Gastroesophageal sphincter (tissue), 4 donors: ENCODE results near the gene GABRG2. TPM values are rescaled to one million over a fixed set of nuclear protein-coding genes. Genes with fewer than 3 reads are reported as not detected.

Experiments
- ATAC-seq: fragments of 150-250 bp; one replicate; pipeline ENCODE4 v1.9.1; 2016; ENCODE audit warnings: mild to moderate bottlenecking, moderate library complexity
- H3K27ac ChIP-seq, 4 donors: fragments of 200-600 bp; sonication (generic) in 3 of 4; 1 replicate in 3 of 4; 2 replicates in 1 of 4; pipeline ENCODE4 v1.5.1; 2016 to 2019
- H3K27me3 ChIP-seq: fragments of 200-600 bp; sonication (generic); one replicate; pipeline ENCODE4 v1.5.1; 2019
- H3K36me3 ChIP-seq, 2 donors: fragments of 200-600 bp; sonication (generic); one replicate each; pipeline ENCODE4 v1.5.1; 2019; ENCODE audit warnings: control low read depth in 1 of 2
- H3K4me1 ChIP-seq, 3 donors: fragments of 200-600 bp; sonication (generic); 1 replicate in 2 of 3; 2 replicates in 1 of 3; pipeline ENCODE4 v1.5.1; 2016 to 2019; ENCODE audit warnings: control low read depth in 2 of 3
- H3K4me3 ChIP-seq, 2 donors: fragments of 200-600 bp; sonication (generic); one replicate each; pipeline ENCODE4 v1.5.1; 2019; ENCODE audit warnings: mild to moderate bottlenecking in 1 of 2, moderate library complexity in 1 of 2
- H3K9me3 ChIP-seq, 3 donors: fragments of 200-600 bp; sonication (generic); one replicate each; pipeline ENCODE4 v1.5.1; 2017 to 2019; ENCODE audit warnings: control low read depth in 2 of 3
- EP300 ChIP-seq: sonication (generic); formaldehyde crosslinking; IDR thresholded peaks from one replicate; pipeline ENCODE4 v1.6.1; 2017; ENCODE audit warnings: antibody characterized with exemption, mild to moderate bottlenecking
- POLR2A ChIP-seq, 2 donors: fragments of 450-650 bp; IDR thresholded peaks; one replicate each; pipeline ENCODE4 v1.6.1; 2017; ENCODE audit warnings: antibody characterized with exemption in 2 of 2, mild to moderate bottlenecking in 2 of 2, moderate library complexity in 1 of 2
- POLR2AphosphoS5 ChIP-seq: sonication (generic); formaldehyde crosslinking; IDR thresholded peaks from one replicate; pipeline ENCODE4 v1.6.1; 2017; ENCODE audit warnings: antibody characterized with exemption
- WGBS, 2 donors: methylation state at CpG; one replicate each; pipeline ENCODE4 v1.1.5; 2018; ENCODE audit warnings: low coverage in 1 of 2; 5-methylcytosine and 5-hydroxymethylcytosine counted together
- total RNA-seq, 4 donors: library from RNA; depleted of rRNA; stranded (reverse); fragments of >200 nt; gene quantifications; one replicate each; pipeline ENCODE4 v1.1.0, GENCODE V29; 2016
- TF ChIP-seq, protein P1 (sequence below), 4 experiments: fragments of 200-600 bp in 2 of 4; fragments of 450-650 bp in 2 of 4; sonication (generic) in 1 of 4; IDR thresholded peaks; one replicate each; pipeline ENCODE4 v1.5.1; 2017 to 2019; ENCODE audit warnings: antibody characterized with exemption in 4 of 4, mild to moderate bottlenecking in 2 of 4, moderate library complexity in 2 of 4

GABRG2 gene
- total RNA-seq, 4 donors from 2014 or later, result 0.27 to 0.40 (median 0.39) TPM; not detected in 1

DNA sequence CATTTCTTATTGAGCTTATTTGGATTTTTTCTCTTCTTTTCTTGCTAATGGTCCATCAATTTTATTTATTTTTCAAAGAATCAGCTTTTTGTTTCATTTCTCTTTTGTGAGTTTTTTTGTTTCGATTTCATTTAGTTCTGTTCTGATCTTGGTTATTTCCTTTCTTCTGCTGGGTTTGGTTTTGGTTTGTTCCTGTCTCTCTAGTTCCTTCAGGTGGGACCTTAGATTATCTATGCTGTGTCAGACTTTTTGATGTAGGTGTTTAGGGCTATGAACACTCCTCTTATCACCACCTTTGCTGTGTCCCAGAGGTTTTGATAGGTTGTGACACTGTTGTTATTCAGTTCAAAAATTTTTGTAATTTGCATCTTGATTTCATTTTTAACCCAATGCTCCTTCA lies 119.8 kb downstream of the GABRG2 start:
- WGBS, 2 donors, result 50% methylated on average over 1 of the region's 1 CpG; no CpG with 5 or more reads in 1 of the 2 donors
- Histone ChIP-seq H3K4me1 (no peaks in the 10 kb centered on the region), H3K36me3 (no peaks in the 10 kb centered on the region), H3K9me3 (no peaks in the 10 kb centered on the region), H3K27ac (no peak overlapping the region), H3K4me3 (no peak overlapping the region), H3K27me3 (no peaks in the 10 kb centered on the region)
- TF ChIP-seq, protein P1, sequence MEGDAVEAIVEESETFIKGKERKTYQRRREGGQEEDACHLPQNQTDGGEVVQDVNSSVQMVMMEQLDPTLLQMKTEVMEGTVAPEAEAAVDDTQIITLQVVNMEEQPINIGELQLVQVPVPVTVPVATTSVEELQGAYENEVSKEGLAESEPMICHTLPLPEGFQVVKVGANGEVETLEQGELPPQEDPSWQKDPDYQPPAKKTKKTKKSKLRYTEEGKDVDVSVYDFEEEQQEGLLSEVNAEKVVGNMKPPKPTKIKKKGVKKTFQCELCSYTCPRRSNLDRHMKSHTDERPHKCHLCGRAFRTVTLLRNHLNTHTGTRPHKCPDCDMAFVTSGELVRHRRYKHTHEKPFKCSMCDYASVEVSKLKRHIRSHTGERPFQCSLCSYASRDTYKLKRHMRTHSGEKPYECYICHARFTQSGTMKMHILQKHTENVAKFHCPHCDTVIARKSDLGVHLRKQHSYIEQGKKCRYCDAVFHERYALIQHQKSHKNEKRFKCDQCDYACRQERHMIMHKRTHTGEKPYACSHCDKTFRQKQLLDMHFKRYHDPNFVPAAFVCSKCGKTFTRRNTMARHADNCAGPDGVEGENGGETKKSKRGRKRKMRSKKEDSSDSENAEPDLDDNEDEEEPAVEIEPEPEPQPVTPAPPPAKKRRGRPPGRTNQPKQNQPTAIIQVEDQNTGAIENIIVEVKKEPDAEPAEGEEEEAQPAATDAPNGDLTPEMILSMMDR (IDR thresholded peaks at IDR 0.05), result no peak
- TF ChIP-seq POLR2A (IDR thresholded peaks at IDR 0.05) (no peak), EP300 (no peak)
- ATAC-seq, result no peak

DNA sequence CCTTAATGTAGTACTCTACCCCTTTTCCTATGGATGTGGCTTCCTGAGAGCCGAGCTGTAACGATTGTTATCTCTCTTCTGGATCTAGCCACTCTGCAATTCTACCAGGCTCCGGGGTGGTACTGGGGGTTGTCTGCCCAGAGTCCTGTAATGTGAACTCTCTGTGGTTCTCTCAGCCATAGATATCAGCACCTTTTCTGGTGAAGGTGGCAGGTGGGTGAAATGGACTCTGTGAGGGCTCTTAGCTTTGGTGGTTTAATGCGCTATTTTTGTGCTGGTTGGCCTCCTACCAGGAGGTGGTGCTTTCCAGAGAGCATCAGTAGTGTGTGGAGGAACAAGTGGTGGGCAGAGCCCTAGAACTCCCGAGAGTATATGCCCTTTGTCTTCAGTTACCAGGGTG lies 122.1 kb downstream of the GABRG2 start:
- no peak for ATAC-seq
- TF ChIP-seq POLR2AphosphoS5, result no peak
- H3K27ac ChIP-seq, result no peak overlapping the region
- no peaks in the 10 kb centered on the region for H3K27me3 ChIP-seq
- H3K4me3 ChIP-seq, result no peak overlapping the region
- H3K36me3 ChIP-seq, result no peaks in the 10 kb centered on the region
- no peaks in the 10 kb centered on the region for H3K4me1 ChIP-seq
- WGBS, 2 donors, result 73% methylated on average over 5 of the region's 5 CpGs; no CpG with 5 or more reads in 1 of the 2 donors
- H3K9me3 ChIP-seq, result no peaks in the 10 kb centered on the region

DNA sequence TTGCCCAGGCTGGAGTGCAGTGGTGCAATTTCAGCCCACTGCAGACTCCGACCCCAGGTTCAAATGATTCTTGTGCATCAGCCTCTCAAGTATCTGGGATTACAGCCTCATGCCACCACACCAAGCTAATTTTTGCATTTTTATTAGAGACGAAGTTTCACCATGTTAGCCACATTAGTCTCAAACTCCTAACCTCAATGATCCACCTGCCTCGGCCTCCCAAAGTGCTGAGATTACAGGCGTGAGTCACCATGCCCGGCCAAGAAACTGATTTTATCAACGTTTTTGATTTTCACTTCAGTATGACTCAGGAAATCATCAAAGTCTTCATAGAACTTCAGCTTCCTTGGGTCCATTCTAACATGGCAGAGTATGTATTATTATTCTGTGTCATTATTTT lies 125.4 kb downstream of the GABRG2 start:
- Histone ChIP-seq H3K36me3 (no peaks in the 10 kb centered on the region), H3K4me3 (no peak overlapping the region), H3K9me3 (no peaks in the 10 kb centered on the region), H3K27ac (no peak overlapping the region), H3K27me3 (no peaks in the 10 kb centered on the region), H3K4me1 (no peaks in the 10 kb centered on the region)
- WGBS, 2 donors, result 74 to 90% methylated on average over 5 to 6 of the region's 6 CpGs
- ATAC-seq, result no peak
- TF ChIP-seq POLR2A (IDR thresholded peaks at IDR 0.05) (no peak), EP300 (no peak), POLR2AphosphoS5 (no peak)
- TF ChIP-seq, protein P1 (IDR thresholded peaks at IDR 0.05), result no peak

DNA sequence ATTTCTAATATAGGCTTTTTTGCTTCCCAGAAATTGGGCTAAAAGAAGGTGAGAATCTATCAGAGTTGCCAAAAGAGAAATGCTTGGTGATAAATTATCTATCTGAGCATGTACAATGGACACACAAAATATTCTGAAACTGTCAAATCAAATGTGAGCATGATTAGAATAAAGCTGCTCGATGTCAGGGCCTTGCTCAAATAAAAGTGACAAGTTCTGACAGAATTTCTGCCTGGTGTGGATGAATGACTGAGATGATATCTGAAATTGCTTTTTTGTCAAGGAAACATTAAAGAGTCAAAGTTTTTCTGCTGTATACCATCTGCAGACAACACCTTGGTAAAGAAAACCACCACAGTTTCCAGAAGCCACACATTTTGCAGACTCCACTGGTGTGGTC lies 128.8 kb downstream of the GABRG2 start:
- 55 to 69% methylated on average over 1 of the region's 1 CpG for WGBS, 2 donors
- TF ChIP-seq POLR2AphosphoS5 (no peak), POLR2A (IDR thresholded peaks at IDR 0.05) (no peak), EP300 (no peak)
- TF ChIP-seq, protein P1 (IDR thresholded peaks at IDR 0.05), result no peak
- no peaks in the 10 kb centered on the region for H3K9me3 ChIP-seq

DNA sequence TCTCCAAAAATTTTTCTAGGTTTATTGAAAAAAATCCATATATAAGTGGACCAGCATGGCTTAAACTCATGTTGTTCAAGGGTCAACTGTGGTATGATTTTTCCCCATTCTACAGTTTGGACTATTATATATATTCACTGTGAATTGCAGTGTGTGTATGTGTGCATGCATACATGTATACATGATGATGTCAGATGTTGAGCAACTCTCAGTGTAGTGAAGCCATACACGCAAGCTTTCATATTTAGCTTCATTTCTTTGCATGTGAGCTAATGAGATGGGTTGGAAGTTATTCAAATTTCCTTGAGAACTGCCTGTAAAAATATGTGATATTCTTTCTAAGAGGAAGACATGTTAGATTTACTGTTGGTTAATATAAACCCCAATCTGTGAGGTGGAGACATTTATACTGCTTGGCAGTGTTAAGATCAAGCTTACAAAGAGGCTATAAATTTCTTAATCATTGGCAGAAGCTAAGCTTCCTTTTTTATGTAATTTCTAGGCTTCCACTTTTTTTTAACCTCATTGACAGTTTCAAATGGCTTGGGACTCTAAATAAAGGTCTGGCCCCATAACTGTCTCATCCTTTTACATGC lies 134.8 kb downstream of the GABRG2 start:
- 80 to 88% methylated on average over 1 of the region's 1 CpG for WGBS, 2 donors
- no peak overlapping the region for H3K4me3 ChIP-seq
- ATAC-seq, result no peak
- H3K4me1 ChIP-seq, result no peaks in the 10 kb centered on the region
- H3K27ac ChIP-seq, result no peak overlapping the region
- H3K27me3 ChIP-seq, result no peaks in the 10 kb centered on the region
- no peaks in the 10 kb centered on the region for H3K9me3 ChIP-seq
- no peaks in the 10 kb centered on the region for H3K36me3 ChIP-seq
- TF ChIP-seq POLR2A (IDR thresholded peaks at IDR 0.05) (no peak), EP300 (no peak), POLR2AphosphoS5 (no peak)
- TF ChIP-seq, protein P1 (IDR thresholded peaks at IDR 0.05), result no peak

More for the DNA sequence above, 128.8 kb downstream of the GABRG2 start:
- no peaks in the 10 kb centered on the region for H3K36me3 ChIP-seq
- no peaks in the 10 kb centered on the region for H3K4me1 ChIP-seq
- H3K27ac ChIP-seq, result no peak overlapping the region
- H3K27me3 ChIP-seq, result no peaks in the 10 kb centered on the region
- no peak overlapping the region for H3K4me3 ChIP-seq
- ATAC-seq, result no peak

Other genes starting within 250 kb of the GABRG2 start
- 1 to 10 TPM in 1 of 4 donors, not detected in 3; 3.1 TPM for gene GABRA1, start 219.7 kb upstream of the GABRG2 start, total RNA-seq